ENCODE measurements around the gene NGLY1.

DNA sequence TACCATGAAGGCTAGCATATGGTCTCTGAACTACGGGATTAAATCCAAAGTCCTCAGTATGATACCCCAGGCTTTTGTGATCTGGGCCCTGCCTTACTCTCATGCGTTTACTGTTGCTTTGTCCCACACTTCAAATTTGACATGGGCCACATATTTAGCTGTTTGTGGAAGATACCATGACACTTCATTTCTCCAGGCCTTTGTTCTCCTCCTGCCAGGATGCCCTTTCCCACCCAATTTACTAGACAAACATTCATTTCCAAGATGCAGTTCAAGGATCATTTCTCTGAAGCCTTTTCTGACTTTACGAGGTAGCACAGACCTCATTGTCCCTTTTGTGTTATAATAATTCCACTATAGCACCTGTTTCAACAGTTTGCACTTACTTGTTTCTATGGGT is 4.4 kb upstream of the NGLY1 start:
- TF ChIP-seq TEAD4 (IDR thresholded peaks at IDR 0.05; ENCODE audit: low read length) (no peak), TEAD4 (CRISPR knock-in tag; IDR thresholded peaks at IDR 0.05; ENCODE audit: borderline replicate concordance) (no peak), MYNN (IDR thresholded peaks at IDR 0.05) (no peak), MYNN (CRISPR knock-in tag; IDR thresholded peaks at IDR 0.05) (no peak), NR3C1 (CRISPR knock-in tag; IDR thresholded peaks at IDR 0.05) (no peak), CHD2 (IDR thresholded peaks at IDR 0.05; ENCODE audit: low read depth, low read length) (no peak), BRCA1 (IDR thresholded peaks at IDR 0.05) (no peak), BRCA1 (CRISPR knock-in tag; IDR thresholded peaks at IDR 0.05) (no peak), ZNF146 (CRISPR knock-in tag; IDR thresholded peaks at IDR 0.05; ENCODE audit: unreplicated experiment) (no peak), NRF1 (conservative IDR thresholded peaks at IDR 0.05 in 1 of 2, IDR thresholded peaks at IDR 0.05 in 1 of 2) (no peak), RNF219 (CRISPR knock-in tag; IDR thresholded peaks at IDR 0.05) (no peak), RAD21 (CRISPR knock-in tag; conservative IDR thresholded peaks at IDR 0.05 in 1 of 2, IDR thresholded peaks at IDR 0.05 in 1 of 2) (no peak), POLR2A (conservative IDR thresholded peaks at IDR 0.05) (no peak), FOS (IDR thresholded peaks at IDR 0.05; ENCODE audit: extremely low read depth, insufficient read length) (no peak), PHF21A (IDR thresholded peaks at IDR 0.05; ENCODE audit: borderline replicate concordance, low read depth) (no peak), MTF1 (CRISPR knock-in tag; IDR thresholded peaks at IDR 0.05; ENCODE audit: borderline replicate concordance) (no peak)
- TF ChIP-seq, protein P1, sequence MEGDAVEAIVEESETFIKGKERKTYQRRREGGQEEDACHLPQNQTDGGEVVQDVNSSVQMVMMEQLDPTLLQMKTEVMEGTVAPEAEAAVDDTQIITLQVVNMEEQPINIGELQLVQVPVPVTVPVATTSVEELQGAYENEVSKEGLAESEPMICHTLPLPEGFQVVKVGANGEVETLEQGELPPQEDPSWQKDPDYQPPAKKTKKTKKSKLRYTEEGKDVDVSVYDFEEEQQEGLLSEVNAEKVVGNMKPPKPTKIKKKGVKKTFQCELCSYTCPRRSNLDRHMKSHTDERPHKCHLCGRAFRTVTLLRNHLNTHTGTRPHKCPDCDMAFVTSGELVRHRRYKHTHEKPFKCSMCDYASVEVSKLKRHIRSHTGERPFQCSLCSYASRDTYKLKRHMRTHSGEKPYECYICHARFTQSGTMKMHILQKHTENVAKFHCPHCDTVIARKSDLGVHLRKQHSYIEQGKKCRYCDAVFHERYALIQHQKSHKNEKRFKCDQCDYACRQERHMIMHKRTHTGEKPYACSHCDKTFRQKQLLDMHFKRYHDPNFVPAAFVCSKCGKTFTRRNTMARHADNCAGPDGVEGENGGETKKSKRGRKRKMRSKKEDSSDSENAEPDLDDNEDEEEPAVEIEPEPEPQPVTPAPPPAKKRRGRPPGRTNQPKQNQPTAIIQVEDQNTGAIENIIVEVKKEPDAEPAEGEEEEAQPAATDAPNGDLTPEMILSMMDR (IDR thresholded peaks at IDR 0.05 in 2 of 3, conservative IDR thresholded peaks at IDR 0.05 in 1 of 3; ENCODE audit: insufficient read depth in 2 of 3, low read depth in 1 of 3, low read length in 3 of 3), result no peak
